IPS DF 19.7 (cell line): ENCODE measurements around the gene OLFML2B.
"Not testable (repeated sequence)": the region's sequence is repeated elsewhere in the genome, so short reads cannot be mapped to it uniquely, and the experiment has no call there.

Source experiments
- DNase-seq: peaks from one replicate; pipeline ENCODE4 v3.0.0-alpha.2; 2013; ENCODE audit warnings: low read depth, low spot score

The OLFML2B gene

DNA sequence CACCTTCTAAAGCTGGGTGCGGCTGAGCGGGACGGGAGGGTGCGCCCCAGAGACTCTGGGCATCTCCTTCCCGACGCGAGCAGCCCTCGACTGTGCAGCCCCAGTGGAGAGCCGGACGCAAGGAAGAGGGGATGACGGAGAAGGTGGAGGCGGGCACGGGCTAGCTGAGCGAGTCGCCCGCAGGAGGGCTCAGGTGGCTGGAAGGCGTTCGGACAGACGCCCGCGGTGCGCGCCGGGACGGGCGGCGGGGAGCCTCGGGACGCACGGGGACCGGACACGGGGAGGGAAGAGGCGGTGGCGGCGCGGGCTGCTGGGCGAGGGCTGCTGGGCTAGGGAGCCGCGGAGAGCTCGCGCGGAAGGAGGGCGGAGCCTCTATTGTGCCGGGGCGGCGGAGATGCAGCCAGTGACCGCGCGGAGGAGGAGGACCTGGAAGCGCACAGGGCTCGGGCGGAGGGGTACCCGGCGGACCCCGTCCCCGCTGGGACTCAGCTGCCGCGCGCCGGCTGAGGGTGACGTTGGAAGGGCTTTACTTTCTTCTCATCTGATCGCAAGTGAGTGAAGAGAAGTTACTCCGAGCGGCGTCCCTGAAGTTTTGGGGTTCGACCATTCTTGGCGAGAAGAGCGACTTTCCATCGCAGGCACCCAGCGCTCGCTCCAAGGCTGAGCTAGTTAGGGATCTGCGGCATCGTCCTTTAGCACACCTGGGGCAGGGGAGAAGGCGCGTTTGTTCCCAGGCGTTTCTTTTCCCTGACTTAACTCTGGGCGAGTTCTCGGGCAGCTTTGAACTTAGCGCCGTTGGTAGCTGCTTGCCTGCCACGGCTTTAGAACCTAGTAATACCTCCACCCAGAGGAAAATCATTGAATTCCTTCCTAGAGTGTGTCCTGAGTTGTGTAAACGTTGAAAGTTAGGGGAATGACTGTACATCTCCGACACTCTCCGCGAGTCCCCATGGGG, at the start of gene OLFML2B:
OLFML2B (minus strand) TSS at position 323 of the 955 bp plus-strand sequence. CDS start 439 bp downstream, outside the sequence.
- no peak for DNase-seq

DNA sequence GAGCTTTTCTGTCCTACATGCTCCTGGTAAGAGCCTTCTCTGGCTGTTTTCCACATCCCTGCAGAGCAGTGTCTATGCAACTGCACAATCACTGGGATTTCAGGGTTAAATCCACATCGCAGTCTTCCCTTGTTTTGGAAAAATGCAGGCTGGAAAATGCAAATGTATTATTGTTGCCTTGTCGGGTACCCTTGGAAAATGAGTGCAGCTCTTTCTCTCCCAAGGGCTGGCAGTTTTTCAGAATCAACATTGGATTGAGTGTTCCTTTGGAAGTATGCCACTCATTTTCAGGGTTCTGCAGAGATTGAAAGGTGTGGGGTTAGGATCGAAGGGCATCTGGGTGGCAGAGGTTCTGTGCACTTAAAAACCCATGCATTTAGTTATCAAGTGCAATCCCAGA, 49.1 kb upstream of the OLFML2B start:
- no peak for DNase-seq

DNA sequence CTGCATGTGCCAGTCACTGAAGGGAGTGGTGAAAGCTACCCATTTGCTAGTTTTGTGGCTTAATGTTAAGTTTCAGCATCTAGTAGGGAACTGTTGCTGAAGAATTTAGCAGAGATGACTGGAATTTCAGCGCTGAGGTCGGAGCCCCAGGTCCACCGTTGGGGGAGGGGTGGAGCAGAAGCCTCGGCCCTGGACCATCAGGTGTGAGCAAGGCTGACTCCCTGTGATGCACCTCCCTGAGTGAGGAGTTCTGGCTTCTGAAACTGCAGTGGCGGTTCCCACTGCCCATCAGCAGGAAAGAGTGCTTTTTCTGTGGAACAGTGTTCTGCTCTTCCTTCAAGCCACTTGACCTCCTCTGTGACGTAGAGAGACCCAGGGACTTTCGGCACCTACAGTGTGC, 47.2 kb upstream of the OLFML2B start:
- no peak for DNase-seq

DNA sequence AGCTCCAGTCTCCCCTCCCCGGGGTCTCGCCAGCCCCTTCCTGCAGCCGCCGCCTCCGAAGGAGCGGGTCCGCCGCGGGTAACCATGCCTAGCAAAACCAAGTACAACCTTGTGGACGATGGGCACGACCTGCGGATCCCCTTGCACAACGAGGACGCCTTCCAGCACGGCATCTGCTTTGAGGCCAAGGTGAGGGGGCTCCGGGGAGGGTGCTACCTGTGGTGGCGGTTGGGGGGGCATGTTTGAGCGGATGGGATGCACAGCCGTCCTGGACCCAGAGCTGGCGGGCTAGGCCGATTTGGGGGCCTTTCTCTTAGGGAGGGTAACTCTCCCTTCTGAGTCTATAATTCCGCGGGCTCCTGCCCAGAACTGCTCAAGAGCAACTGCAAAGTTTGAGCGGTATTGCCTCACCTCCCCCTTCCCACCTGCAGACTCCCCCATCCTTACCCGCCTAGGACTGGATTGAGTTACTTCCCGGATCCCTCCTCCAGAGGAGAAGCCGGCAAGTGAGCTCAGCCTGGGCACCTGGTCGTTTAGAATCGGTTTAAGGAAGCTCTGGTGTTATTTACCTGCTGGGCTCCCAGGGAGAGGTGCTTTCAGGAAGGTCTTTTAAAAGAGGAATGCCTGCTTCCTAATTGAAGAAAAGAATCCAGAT, 46.6 kb upstream of the OLFML2B start:
- no peak for DNase-seq

DNA sequence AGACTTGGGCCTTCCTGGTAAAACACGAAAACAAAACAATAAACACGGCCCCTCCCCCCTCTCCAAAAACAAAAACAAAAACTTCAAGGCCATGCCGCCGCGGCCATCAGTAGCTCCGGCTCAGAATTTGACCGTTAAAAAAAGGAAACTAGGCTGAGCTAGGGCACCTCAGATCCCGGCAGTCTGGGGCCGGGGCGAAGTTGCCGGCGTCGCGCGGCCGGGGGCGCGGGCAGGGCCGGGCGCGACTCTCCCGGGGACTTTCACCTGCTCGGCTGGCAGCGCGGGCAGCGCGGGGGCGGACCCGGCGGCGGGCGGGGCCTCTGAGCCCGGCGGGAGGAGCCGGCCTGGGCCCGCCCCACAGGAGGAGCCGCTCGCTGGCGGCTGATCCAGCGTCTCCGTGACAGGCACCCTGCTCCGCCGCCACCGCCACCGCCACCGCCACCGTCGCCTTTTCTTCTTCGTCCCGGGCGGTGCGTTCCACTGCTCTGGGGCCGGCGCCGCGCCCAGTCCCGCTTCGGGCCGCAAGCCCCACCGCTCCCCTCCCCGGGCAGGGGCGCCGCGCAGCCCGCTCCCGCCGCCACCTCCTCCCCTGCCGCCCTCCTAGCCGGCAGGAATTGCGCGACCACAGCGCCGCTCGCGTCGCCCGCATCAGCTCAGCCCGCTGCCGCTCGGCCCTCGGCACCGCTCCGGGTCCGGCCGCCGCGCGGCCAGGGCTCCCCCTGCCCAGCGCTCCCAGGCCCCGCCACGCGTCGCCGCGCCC, 45.8 kb upstream of the OLFML2B start, which contains the start of gene NOS1AP:
NOS1AP (plus strand) TSS at position 358 of the 760 bp plus-strand sequence. CDS start 487 bp downstream, outside the sequence.
- no peak for DNase-seq

DNA sequence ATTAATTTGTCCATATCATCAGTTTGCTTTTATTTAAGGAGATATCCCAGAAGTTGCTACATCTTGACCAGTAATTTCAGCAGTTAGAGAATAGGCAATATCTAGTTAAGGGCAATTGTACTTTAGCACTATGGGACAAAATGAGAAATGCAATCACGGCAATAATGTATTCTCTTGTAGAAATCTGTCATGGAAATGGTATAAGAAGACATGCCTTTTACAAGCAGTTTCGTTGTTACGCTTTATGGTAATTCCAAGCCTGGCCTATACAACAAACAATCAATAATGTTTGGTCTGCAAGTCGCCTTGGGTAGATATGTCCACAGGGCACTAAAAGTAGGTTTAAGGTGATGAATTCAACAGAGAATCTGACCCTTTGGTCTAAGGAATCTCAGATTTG, 44.6 kb upstream of the OLFML2B start:
- no peak for DNase-seq

DNA sequence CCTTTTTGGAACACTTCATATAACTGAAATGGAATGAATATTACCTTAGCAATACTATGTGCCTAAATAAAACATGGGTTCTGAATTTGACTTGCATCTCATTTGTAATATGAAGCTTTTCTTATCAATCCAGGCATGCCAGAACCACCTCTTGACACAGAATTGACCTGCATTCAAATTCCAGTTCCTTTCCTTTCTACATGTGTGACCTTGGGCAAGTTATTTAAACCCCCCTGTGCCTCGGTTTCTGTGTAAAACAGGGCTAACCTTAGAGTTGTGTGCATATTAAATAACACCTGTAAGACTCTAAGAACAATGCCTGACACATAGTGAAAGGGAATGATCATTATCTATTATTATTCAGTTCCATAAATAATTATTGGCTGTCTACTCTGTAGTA, 43.8 kb upstream of the OLFML2B start:
- no peak for DNase-seq

DNA sequence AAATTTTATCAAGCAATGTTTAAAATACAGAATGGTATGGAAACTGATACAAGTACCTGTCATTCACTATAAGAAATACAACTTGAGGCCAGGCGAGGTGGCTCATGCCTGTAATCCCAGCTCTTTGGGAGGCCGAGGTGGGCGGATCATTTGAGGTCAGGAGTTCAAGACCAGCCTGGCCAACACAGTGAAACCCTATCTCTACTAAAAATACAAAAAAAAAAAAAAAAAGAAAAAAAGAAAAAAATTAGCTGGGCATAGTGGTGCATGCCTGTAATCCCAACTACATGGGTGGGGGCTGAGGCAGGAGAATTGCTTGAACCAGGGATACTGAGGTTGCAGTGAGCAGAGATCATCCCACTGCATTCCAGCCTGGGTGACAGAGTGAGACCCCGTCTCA, 43.2 kb upstream of the OLFML2B start:
- not testable (repeated sequence) for DNase-seq

DNA sequence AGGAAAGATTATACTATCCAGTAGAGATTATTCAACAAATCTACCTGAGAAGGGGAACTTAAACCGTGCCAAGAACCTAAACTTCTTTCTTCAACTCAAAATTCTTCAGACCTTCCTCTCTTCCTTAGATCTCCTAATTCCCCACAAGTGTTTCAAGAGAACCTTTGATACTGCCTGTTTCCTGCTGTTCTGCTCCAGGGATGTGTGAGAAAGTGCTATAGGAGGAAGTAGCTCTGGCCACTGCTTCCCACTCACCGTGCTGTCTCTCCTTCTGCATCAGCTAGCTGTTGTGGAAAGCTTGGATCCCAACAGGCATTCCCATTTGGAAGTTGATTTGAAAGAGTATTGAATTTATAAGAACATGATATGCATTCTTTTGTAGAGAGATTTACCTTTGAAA, 41.3 kb upstream of the OLFML2B start:
- DNase-seq = no peak

DNA sequence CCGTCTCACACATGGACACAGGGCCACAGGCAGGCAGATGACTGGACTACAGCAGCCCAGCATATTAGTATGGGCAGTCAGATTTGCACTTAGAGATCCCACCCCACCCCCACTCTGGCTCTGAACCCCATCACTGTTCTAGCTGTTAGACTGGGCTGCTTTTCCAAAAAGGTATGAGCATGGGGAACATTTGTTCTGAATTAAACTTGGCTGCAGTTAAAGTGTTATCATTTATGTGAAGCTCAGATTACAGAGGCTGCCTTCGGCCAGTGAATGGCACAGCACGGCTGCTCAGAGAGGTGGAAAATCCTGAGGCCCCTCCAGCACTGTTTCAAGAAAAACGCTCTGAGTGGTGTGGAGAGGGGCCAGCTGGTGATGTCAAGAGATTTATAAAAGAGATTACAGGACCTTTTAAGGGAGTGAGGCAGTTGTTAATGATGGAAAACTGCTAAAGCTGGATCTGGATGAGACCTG, 38.9 kb upstream of the OLFML2B start:
- no peak for DNase-seq

DNA sequence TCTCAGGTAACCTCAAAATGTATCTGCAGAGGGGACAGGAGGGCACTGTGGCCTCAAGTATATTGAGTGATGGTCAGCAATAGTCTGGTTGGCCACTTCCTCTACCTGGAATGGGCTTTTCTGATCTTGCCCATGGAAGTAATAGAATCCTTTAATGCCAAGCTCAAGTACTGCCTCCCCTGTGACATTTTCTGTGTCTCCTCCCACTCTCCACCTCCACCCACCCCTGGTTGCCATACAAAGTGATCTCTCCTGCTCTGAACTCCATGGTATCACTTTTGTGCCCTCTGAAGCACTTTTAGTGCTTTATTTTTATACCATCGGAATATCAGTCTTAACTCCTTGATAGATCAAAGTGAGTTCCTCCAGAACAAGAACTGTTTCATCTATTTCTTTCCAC, 36.6 kb upstream of the OLFML2B start:
- no peak for DNase-seq

DNA sequence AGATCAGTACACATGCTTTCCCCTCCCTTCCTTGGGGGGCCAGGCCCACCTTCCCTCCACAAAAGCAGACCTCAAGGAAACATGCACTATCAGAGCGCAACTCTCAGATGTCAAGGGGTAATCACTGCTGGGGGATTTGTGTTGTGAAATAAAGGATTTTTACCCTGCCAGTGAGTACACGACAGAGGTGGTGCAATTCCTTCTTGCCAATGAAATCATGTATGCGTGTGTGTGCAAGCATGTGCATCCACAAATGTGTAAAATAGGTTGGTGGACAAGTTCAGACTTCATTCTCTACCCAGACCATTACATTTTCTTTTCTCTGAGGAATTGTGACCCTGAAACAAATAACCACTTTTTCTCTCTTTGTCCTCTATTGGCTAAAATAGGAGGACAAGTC, 36.1 kb upstream of the OLFML2B start:
- DNase-seq = no peak

DNA sequence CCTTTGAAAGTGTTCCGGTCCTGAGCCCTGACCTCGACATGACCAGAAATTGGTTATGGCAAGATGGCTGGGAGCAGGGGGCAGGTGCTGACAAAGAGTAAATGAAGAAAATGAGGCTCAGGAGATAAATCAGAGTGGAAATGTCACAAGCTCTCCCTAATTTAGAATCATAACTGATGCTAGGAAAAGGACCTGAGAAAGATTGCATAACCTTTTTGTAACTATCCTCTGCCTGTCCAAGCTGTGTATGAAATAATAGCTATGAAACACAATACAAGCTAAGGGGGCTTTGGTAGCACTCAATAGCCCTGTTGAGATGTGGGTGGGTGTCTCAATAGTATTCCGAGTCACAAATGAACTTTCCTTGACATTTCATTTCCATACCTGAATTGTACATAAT, 32.9 kb upstream of the OLFML2B start:
- DNase-seq = no peak

DNA sequence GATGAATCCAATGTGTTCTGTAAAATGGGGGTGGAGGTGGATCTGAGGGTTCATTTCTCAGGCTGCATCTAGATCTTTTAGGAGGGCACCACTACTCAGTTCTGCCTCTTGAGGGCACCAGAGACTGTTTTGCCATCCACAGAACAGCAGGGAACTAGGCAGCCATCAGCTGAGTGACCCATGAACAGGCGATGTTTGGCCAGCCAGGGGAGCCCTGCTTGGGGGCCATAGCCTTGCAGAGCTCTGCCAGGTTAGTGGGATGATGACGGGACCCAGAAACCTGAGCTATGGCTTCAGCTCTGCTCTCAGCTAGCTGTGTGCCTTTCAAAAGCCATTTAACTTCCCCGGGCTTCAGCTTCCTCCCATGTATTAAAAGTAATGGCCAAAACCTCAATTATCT, 32.4 kb upstream of the OLFML2B start:
- DNase-seq = peak; percentile 76

DNA sequence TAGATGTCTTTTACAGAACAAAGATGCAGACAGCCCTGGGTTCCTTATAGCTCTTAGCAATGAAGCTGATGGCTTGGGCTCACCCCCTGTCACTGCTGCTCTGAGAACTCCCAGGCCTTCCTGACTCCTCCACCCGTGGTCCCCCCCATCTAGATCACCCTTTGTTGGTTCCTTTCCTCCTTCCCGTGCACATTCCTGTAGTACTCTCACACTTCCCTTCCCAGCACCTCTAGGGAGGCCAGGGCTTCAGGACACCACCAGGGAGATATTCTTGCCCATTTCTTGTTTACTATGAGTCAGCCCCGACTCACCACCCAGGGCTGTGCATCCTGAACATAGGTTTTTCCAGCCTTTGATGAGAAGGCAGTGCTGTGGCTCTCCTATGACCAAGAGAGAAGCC, 31.4 kb upstream of the OLFML2B start:
- DNase-seq = no peak

DNA sequence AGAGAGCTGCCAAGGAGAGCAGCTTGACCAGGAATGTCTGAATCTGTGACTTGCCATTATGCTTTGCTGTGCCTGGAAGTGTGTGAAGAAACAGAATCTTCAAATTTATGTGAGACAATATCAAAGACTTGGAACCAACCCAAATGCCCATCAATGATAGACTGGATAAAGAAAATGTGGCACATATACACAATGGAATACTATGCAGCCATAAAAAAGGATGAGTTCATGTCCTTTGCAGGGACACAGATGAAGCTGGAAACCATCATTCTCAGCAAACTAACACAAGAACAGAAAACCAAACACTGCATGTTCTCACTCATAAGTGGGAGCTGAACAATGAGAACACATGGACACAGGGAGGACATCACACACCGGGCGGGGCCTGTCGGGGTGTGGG, 30.3 kb upstream of the OLFML2B start:
- not testable (repeated sequence) for DNase-seq

DNA sequence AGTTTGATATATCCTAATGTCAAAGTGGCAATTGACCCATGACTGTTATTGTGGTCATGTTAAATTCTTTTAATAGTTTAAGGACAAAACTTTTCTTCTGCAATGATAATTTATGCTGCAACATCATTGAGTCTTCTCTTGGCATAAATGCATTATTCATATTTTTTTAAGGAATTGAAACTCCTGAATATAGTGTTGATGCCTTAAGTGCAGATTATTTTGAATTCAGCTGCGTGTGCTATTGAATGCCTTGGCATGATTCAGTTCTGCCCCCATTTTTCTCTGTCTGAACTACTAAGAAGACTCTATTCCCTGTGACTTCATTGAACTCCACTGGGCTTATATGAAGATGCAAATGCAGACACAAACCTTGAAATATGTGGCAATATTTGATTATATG, 23.3 kb upstream of the OLFML2B start:
- no peak for DNase-seq

DNA sequence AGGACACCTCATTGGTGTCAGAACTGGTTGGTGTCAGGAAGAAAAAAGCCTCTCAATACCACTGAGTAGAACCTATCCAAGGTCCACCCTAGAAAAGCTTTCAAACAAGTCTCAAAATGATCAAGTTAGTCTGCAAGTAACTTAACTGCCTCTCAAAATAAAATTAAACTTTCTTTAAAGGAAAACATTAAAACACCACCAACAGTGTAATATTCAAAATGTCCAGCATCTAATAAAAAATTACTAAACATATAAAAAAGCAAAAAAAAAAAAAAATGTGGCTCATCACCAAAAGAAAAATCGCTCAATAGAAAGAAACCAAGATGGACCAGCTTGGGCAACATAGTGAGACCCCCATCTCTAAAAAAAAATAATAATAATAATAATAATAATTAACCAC, 18.7 kb upstream of the OLFML2B start:
- DNase-seq = no peak

DNA sequence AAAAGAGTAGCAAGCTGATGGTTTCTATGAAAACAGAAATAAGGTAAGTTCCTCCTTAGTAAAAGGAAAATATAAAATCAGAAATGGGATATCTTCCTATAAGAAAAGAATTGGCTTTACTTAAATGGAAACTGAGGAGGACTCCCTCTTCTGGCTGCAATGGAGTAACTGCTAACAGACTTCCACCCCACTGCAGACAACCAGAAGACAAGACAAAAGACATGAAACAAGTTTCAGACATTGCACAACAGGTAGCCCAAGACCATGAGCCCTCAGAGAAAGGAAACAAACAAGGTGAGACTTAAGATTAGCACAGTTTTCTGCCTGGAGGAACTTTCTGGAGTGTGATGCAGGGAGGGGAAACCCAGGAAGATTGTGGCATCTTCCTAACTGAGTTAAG, 17.0 kb upstream of the OLFML2B start:
- DNase-seq = no peak

DNA sequence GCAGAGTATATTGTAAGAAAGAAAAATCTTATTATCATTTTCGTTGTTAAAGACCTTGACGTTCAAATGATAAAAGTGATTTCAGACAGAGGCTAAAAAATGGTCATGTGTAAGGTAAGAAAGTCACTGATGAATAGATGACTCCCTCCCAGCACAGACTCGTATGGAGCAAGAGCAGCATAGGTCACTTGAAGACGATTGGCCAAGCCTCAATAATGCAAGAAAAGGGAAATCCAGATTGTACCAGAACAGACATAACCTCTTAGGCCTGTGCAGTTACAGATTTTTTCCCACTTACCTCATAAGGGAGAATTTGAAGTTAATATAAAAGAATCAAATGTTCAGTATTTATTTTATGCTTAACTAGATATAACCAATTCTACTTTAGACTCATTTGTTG, 16.3 kb upstream of the OLFML2B start:
- no peak for DNase-seq

DNA sequence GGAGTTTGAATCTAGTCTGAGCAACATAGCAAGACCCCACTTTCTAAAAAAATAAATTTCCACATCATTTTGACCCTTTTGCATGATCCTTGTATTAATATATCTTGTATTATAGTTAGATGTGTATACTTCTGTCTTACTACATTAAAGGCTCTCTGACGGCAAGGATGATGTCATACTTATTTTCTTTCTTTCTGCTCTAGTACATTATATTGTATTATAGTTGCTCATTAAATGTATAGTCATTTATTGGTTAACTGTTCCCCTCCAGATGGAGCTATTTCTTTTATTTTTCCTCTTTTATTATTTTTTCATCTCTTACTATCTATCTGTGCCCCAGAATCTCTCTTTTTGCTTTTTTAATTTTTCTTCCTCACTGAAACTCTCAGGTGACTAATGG, 15.0 kb upstream of the OLFML2B start:
- no peak for DNase-seq

DNA sequence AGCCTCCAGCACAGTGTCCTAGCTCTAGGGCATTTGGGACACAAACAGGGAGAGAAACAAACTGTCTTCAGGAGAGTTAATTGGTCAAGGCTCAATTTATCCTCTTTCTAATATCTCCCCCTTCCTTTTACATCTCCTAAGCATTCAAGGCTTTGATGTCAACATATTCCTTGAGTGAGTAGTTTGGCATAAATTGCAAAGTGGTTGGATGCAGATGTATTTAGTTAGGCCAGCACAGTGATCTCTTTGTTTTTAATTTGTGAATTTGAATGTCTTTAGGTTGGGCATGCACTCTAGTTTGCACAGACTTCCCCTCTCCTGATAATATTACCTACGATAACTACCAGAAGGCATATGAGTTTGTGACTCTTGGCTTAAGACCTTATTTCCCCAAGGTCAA, 12.5 kb upstream of the OLFML2B start:
- no peak for DNase-seq
